ENCODE measurements around the gene TUBA4A. TPM values are rescaled to one million over a fixed set of nuclear protein-coding genes. Genes with fewer than 3 reads are reported as not detected.

Gene TUBA4A
- total and polyA plus RNA-seq, 7 donors, result 47.1 to 109 (median 74.4) TPM

GRCh38 chr2:219214141-219214540, 39.6 kb downstream of the TUBA4A start:
- WGBS, 2 donors, result 97 to 98% methylated on average over 15 of the region's 15 CpGs
- no peak overlapping the region for H3K4me3 ChIP-seq
- no peak overlapping the region for H3K27ac ChIP-seq
- intact Hi-C loops (cut with DNase I), result no loop called here
- TF ChIP-seq POLR2A (IDR thresholded peaks at IDR 0.05), result no peak
- no peak for TF ChIP-seq POLR2AphosphoS5 (IDR thresholded peaks at IDR 0.05)
- TF ChIP-seq CTCF (IDR thresholded peaks at IDR 0.05), result no peak
- TF ChIP-seq EP300 (IDR thresholded peaks at IDR 0.05), result no peak
- no peaks in the 10 kb centered on the region for H3K27me3 ChIP-seq
- peaks cover 0 to 26% (median 21%) of the 10 kb centered on the region in 4 donors for H3K4me1 ChIP-seq
- H3K9me3 ChIP-seq, result no peaks in the 10 kb centered on the region
- DNase-seq, result peak; percentile 46
- peaks cover 9 to 48% (median 41%) of the 10 kb centered on the region in 4 donors for H3K36me3 ChIP-seq

- no peak overlapping the region for H3K4me3 ChIP-seq
- 97% methylated on average over 10 of the region's 10 CpGs for WGBS, 2 donors
- H3K4me1 ChIP-seq, result peaks cover 0 to 24% (median 17%) of the 10 kb centered on the region in 4 donors
- peak; percentile 50 for DNase-seq
- no peaks in the 10 kb centered on the region for H3K27me3 ChIP-seq
- no peak overlapping the region for H3K27ac ChIP-seq
- TF ChIP-seq POLR2A (IDR thresholded peaks at IDR 0.05), result no peak
- TF ChIP-seq POLR2AphosphoS5 (IDR thresholded peaks at IDR 0.05), result no peak
- no peak for TF ChIP-seq EP300 (IDR thresholded peaks at IDR 0.05)
- no peak for TF ChIP-seq CTCF (IDR thresholded peaks at IDR 0.05)
- intact Hi-C loops (cut with DNase I), result no loop called here
- H3K9me3 ChIP-seq, result no peaks in the 10 kb centered on the region
- H3K36me3 ChIP-seq, result peaks cover 9 to 54% (median 44%) of the 10 kb centered on the region in 4 donors
Observed at GRCh38 chr2:219213486-219214071, 40.1 kb downstream of the TUBA4A start.

- no peaks in the 10 kb centered on the region for H3K27me3 ChIP-seq
- no peak for DNase-seq
- H3K36me3 ChIP-seq, result peaks cover 9 to 59% (median 45%) of the 10 kb centered on the region in 4 donors
- no peaks in the 10 kb centered on the region for H3K9me3 ChIP-seq
- TF ChIP-seq EP300 (IDR thresholded peaks at IDR 0.05) (no peak), CTCF (IDR thresholded peaks at IDR 0.05) (no peak), POLR2AphosphoS5 (IDR thresholded peaks at IDR 0.05) (no peak), POLR2A (IDR thresholded peaks at IDR 0.05) (no peak)
- WGBS, 2 donors, result 93% methylated on average over 8 of the region's 8 CpGs
- H3K4me1 ChIP-seq, result peaks cover 0 to 24% (median 16%) of the 10 kb centered on the region in 4 donors
- H3K4me3 ChIP-seq, result no peak overlapping the region
- intact Hi-C loops (cut with DNase I), result no loop called here
- H3K27ac ChIP-seq, result no peak overlapping the region
Observed at GRCh38 chr2:219213026-219213415, 40.7 kb downstream of the TUBA4A start.

GRCh38 chr2:219210886-219211362, 42.8 kb downstream of the TUBA4A start:
- no peak overlapping the region for H3K27ac ChIP-seq
- 90 to 93% methylated on average over 9 of the region's 9 CpGs for WGBS, 2 donors
- H3K27me3 ChIP-seq, result no peaks in the 10 kb centered on the region
- H3K36me3 ChIP-seq, result peaks cover 9 to 63% (median 44%) of the 10 kb centered on the region in 4 donors
- intact Hi-C loops (cut with DNase I), result no loop called here
- H3K9me3 ChIP-seq, result no peaks in the 10 kb centered on the region
- H3K4me1 ChIP-seq, result peaks cover 0 to 20% (median 18%) of the 10 kb centered on the region in 4 donors
- DNase-seq, result no peak
- TF ChIP-seq POLR2A (IDR thresholded peaks at IDR 0.05) (no peak), POLR2AphosphoS5 (IDR thresholded peaks at IDR 0.05) (no peak), CTCF (IDR thresholded peaks at IDR 0.05) (no peak), EP300 (IDR thresholded peaks at IDR 0.05) (no peak)
- H3K4me3 ChIP-seq, result no peak overlapping the region
